ENCODE results near the gene KAT6B.

The KAT6B gene

GRCh38 chr10:75065076-75065475 is 238.7 kb downstream of the KAT6B start:
- ChIA-PET POLR2A (no interaction called here), CTCF (no interaction called here)
- no peak overlapping the region for H3K27ac ChIP-seq (ENCODE audit: extremely low read depth, low read depth, low read length)
- H3K4me1 ChIP-seq (ENCODE audit: control insufficient read depth, insufficient read depth, low read length): no peaks in the 10 kb centered on the region
- no peaks in the 10 kb centered on the region for H3K36me3 ChIP-seq (ENCODE audit: control insufficient read depth in 2 of 2, insufficient read depth in 1 of 2, low read length in 2 of 2)
- TF ChIP-seq ZNF350 (tag by site-specific recombination; IDR thresholded peaks at IDR 0.05): no peak
- no peak for TF ChIP-seq BCL6B (tag by site-specific recombination; IDR thresholded peaks at IDR 0.05)
- no peak for TF ChIP-seq ZNF184 (tag by site-specific recombination; IDR thresholded peaks at IDR 0.05)
- TF ChIP-seq OVOL3 (tag by site-specific recombination; IDR thresholded peaks at IDR 0.05): no peak
- no peak for TF ChIP-seq ATF2 (tag by site-specific recombination; IDR thresholded peaks at IDR 0.05; ENCODE audit: low read depth)
- H3K4me3 ChIP-seq (ENCODE audit: low read depth, low read length): no peak overlapping the region
- no peaks in the 10 kb centered on the region for H3K9me3 ChIP-seq (ENCODE audit: control insufficient read depth, insufficient read depth, low read depth, low read length)

- no peaks in the 10 kb centered on the region; the same call in 1 of the 2 replicates for H3K4me1 ChIP-seq (ENCODE audit: control insufficient read depth, insufficient read depth, low read length)
- no peaks in the 10 kb centered on the region for H3K36me3 ChIP-seq (ENCODE audit: control insufficient read depth in 2 of 2, insufficient read depth in 1 of 2, low read length in 2 of 2)
- POLR2A ChIA-PET: interaction anchor here (0.7 kb wide), 1 partner anchor 224 kb away, joined by 4 read pairs; no protein-coding TSS in a partner anchor
- no peak for TF ChIP-seq ZNF19 (tag by site-specific recombination; IDR thresholded peaks at IDR 0.05; ENCODE audit: low read depth)
- TF ChIP-seq HIC1 (tag by site-specific recombination; IDR thresholded peaks at IDR 0.05): no peak
- no peak for TF ChIP-seq ZNF48 (tag by site-specific recombination; IDR thresholded peaks at IDR 0.05)
- no peak for TF ChIP-seq OSR2 (tag by site-specific recombination; IDR thresholded peaks at IDR 0.05)
- TF ChIP-seq ZNF354C (tag by site-specific recombination; IDR thresholded peaks at IDR 0.05; ENCODE audit: borderline replicate concordance, low read depth): no peak
- TF ChIP-seq ZNF488 (tag by site-specific recombination; IDR thresholded peaks at IDR 0.05): no peak
- TF ChIP-seq ZNF2 (tag by site-specific recombination; IDR thresholded peaks at IDR 0.05): no peak
- no peak for TF ChIP-seq ZNF707 (tag by site-specific recombination; IDR thresholded peaks at IDR 0.05)
- no peak for TF ChIP-seq ZNF692 (tag by site-specific recombination; IDR thresholded peaks at IDR 0.05)
- no peak for TF ChIP-seq ZBTB26 (tag by site-specific recombination; optimal IDR thresholded peaks at IDR 0.05)
- TF ChIP-seq ZBTB49 (tag by site-specific recombination; IDR thresholded peaks at IDR 0.05; ENCODE audit: low read depth): no peak
- TF ChIP-seq ZSCAN16 (tag by site-specific recombination; IDR thresholded peaks at IDR 0.05): no peak
- CTCF ChIA-PET: no interaction called here
- no peaks in the 10 kb centered on the region for H3K9me3 ChIP-seq (ENCODE audit: control insufficient read depth, insufficient read depth, low read depth, low read length)
- H3K4me3 ChIP-seq (ENCODE audit: low read depth, low read length): no peak overlapping the region
- H3K27ac ChIP-seq (ENCODE audit: extremely low read depth, low read depth, low read length): no peak overlapping the region
Observed at GRCh38 chr10:75066271-75066670, 239.9 kb downstream of the KAT6B start.

Data from HEK293 (cell line).